ENCODE results near the gene PAQR8.

PAQR8 gene

DNA sequence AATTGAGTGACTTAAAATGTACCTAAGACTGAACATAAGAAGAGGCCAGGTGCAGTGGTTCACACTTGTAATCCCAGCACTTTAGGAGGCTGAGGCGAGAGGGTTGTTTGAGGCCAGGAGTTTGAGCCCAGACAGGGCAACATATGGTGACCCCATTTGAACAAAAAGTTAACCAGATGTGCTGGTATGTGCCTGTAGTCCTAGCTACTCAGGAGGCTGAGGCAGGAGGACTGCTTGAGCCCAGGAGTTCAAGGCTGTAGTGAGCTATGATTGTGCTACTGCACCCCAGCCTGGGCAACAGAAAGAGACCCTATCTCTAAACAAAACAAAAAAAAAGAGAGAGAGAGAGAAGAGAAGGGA lies 10.1 kb upstream of the PAQR8 start:
- DNase-seq, result no peak

DNA sequence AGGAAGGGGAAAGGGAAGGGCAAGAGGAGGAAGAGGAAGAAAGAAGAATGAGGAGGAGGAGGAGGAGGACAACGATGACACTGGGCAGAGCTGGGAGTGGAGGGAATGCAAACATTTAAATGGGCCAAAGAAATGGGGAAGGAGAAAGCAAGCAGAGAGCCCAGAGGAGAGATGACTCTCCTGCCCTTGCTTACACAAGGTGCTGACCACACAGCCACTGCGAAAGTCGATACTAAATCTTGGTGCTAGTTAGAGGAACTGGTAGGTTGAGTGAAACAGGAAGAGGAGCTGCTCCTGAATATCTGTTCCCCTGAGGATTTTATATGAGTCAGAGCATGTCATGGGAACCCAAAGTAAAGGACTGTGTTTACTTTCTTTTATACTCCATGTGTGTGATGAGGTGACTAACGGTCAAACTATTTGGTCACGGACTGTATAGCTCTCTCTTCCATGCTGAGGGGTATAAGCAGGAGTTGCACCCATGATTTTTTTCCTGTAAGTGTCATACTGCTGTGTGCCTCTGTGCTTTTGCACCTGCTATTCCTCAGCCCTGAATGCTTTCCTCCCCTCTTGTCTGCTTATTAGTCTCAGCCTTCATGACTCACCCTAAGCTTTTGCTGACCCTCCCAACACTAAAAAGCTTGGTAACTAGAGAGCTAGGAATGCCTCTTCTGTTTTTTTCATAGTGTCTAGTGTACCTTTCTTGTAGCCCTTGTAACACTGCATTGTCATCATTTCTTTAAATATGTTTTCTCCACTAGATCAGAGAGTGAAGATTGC lies 9.5 kb upstream of the PAQR8 start:
- no peak for DNase-seq

- DNase-seq, result no peak
Measured at GRCh38 chr6:52356017-52356416, 5.9 kb upstream of the PAQR8 start.

- no peak for DNase-seq
Measured at GRCh38 chr6:52359403-52359802, 2.5 kb upstream of the PAQR8 start.

- DNase-seq, result no peak
Measured at GRCh38 chr6:52360028-52360427, 1.9 kb upstream of the PAQR8 start.

DNA sequence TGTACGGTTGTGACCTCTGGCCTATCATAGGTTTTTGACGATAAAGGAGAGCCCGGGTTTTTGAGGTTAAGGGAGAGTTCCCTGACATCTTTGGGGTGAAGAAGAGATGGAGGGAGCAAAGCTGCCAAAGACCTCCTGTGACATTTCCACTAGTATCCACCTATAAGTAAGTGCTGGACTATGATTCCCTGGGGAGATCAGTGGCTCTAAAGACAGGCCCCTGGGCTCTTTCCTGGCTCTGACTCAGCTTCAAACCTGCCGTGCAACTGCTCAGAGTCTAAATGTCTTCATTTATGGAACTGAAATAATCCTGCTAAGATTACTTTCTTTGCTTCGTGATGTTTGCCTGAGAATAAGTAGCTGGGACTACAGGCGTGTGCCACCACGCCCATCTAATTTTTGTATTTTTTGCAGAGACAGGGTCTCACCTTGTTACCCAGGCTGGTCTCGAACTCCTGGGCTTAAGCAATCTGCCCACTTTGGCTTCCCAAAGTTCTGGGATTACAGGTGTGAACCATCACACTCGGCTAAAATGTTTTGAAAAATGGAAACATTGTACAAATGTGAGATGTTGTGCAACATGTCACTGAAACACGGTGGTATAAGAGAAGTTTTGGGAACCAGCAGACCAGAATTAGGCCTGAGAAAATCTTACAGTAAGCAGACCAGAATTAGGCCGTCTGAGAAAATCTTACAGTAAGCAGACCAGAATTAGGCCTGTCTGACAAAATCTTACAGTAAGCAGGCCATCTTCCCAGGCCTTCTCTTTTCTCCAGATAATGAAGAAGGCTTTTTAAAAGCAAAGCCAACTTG lies 1.1 kb upstream of the PAQR8 start:
- no peak for DNase-seq

DNA sequence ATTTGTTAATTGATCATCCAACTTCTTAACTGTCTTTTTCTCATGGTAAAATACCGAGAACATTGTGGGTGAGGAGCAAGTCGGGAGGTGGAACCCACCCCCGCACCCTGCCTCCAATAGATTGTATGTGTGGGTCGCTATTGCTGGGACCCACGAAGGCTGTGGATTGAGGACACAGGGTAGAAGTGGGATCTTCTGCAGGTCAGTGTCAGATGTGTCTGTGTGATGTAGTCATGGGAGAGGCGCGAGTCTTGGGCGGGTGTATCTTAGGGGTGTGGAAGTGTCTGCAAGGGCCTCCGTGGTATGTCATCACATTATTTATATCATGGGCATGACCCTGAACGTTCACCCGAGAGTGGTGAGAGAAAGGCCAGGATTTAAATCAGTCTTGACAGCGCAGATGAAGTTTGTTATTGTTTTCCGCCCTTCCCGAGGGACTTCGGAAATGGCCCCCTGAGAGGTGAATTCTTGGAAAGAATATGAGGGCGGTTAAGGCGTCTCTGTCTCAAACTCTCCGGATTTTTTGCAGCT lies 472 bp upstream of the PAQR8 start:
- no peak for DNase-seq

DNA sequence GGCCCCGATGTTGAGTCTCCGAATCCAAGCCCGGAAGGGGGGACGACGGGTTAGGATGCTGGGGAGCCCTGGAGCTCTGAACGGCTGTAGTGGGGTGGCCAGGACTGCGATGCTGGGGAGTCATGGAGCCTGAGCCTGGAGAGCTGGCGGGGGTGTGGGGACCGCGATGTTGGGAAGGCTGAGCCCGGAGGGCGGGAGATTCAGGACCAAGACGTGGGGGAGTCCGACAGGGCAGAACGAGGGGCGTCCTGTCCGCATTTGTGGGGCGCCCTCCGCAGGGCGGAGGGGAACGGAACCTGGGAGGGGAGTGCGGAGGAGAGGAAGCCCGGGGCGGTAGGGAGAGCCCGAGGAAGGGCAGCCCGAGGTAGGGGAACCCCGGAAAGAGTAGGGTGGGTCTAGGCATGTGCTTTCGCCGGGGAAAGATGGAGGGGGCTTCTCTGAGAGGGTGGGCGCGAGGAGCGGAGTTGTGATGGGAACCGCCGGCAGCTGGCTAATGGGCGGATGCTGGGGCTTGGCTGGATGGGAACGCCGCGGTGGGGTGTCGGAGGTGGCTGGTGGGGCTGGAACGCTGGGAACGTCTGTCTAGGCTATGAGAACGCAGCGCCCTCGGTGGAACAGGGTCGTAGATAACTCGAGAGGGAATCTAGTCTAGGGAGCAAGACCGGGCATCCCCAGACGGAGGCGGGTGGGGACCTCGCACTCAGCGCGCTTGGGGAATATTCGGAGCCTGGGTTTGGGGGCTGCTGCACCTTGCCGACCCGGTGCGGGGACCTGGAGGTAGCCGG lies 684 bp downstream of the PAQR8 start:
- DNase-seq, result peak; percentile 54

GRCh38 chr6:52363228-52363867 lies 1.4 kb downstream of the PAQR8 start:
- DNase-seq, result no peak

DNA sequence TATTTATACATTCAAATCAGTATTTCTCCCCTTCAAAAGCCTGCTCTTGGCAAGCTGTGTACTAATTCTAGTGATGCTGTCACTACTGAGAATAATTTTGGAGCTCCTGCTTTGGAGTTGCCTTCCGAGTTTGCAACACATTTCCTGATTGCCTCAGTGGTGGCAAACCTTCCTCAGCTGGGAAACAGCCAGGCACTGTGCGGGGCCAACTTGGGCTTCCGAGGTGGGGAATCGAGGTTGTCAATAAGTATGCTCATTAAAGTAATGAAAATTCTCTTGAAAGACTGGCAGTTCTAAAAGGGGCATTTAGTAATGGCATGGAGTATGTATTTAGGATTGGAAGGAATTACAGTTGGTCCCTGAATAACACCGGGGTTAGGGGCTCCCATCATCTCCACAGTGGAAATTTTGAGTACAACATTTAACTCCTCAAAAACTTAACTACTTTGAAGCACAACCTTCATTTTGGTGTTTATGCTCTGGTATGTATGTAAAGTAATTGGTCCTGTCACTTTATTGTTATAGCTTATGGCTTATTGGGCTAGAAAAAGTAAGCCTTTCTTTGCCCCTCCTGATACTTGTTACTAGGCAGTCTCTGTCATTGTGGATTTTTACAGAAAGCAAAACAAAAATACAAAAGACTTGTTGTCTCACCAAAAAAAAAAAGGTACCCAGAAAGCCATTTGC lies 2.7 kb downstream of the PAQR8 start:
- DNase-seq, result no peak

DNA sequence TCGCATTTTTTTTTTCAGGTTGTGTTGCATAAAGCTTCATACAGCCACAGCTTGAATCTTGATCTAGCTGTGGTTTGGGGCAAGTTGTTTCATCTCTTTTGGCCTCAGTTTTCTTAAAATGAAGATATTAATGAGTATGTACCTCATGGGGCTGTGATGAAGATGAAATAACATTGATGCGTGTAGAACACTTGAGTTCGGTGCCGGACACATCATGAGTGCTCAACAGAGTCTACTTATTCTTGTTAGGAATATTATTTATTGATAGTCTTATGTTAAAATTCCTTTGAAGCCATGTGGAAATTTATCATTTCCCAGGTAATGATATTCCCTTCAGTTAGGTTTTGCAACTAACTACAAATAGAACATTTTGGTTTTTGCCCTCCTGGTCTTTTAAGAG lies 3.4 kb downstream of the PAQR8 start:
- no peak for DNase-seq

- DNase-seq, result no peak
Measured at GRCh38 chr6:52365866-52366540, 4.1 kb downstream of the PAQR8 start.

DNA sequence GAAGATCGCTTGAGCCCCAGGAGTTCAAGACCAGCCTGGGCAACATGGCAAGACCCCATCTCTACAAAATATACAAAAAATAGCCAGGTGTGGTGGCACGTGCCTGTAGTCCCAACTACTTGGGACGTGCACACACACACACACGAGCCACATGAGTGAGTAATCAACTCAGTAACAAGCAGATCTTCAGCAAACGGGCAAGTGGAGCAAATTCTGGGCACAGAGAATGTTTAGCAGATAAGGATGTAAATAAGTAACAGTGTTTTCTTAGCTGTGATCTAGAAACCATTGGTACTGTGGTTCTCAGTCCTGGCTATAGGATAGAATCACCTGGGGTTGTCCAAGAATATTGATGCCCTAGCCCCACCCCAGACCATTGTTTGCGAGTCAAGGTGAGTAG lies 6.1 kb downstream of the PAQR8 start:
- DNase-seq, result no peak

DNA sequence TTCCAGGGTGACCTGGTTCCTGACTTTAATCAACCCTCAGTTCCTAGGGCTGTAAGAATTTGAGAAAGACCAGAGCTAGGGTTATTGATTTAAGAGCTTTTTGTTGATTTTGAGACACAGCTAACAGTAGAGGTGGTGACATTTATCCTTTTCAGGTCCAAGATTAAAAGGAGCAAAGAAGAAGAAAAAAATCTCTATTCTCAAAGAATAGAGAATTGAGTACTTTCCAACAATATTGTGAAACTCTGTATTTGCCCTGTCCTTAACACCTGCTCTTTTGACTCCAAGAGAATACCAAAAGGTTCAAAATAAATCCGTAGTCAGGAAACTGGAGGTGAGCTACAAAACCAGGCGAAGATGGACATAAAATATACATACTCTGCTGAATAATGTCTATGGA lies 7.3 kb downstream of the PAQR8 start:
- DNase-seq, result no peak

DNA sequence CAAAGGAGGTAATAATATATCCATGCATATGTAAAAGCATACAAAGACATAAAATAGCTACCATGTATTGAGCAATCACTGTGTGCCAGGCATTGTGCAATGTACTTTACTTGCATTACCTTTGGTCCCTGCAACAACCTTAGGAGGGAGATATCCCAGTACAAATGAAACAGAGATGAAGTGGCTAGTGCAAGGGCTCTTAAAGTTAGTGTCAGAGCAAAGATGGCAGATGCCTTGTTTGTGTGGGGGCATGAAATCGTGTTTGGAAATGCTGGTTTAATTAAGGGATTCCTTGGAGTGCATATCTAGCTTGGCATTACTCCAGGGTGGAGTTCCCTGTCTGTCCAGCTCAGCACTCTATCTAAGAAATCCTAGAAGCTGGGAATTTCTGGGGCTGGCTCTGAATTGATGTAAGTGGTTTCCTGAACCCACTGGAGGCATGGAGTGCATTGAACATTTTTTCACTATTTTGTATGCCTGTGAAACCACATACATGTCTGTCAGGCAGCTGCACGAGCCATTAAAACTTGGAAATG lies 9.8 kb downstream of the PAQR8 start:
- no peak for DNase-seq

- no peak for DNase-seq
Measured at GRCh38 chr6:52373151-52373690, 11.3 kb downstream of the PAQR8 start.

DNA sequence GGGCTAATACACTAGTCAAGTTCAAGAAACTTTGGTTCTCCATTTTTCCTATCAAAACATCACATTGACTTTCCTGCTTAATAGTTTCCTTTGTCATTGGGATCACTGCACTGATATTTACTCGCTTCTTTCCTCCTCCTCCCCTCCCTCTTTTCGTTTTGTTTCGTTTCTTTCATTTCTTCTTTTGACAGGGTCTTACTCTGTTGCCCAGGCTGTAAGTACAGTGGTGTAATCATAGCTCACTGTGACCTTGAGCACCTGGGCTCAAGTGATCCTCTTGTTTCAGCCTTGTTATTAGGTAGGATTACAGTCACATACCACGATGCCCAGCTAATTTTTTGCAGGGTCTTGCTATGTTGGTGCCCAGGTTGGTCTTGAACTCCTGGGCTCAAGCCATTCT lies 12.3 kb downstream of the PAQR8 start:
- DNase-seq, result no peak

DNA sequence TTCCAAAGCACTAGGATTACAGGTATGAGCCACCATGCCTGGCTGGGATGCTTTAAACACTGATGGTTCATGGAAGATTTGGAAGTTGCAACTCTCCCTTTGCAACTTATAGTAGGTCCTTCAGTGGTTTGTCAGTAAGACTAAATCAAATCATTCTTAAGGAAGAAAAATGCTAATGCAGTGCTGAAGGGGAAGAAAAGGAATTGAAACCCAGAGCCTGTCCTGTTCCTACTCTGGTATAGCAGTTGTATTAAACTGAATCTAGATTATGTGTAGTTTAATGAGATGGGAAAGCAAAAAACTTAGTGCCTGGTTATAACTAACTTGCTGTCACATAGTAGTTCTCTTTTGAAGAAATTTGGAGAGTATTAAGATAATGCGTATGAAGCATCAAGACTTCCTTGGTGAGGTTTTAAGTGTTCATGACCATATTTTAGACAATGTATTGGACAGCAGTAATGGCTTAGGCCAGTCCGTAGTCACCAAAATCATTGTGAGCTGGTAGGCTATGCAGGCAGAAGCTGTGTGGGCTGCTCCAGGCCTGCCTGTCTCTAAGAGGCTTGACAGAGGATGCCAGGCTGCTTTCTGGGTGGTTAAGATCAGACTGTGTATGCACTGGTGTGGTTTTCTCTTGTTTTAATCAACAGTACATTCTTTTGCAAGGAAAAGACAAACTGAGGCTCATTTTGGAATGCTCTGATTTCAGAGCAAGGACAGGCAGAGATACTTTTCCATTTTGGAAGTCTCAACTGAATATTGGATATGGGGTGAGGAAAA lies 14.0 kb downstream of the PAQR8 start:
- DNase-seq, result no peak

- no peak for DNase-seq
Measured at GRCh38 chr6:52376763-52377162, 14.8 kb downstream of the PAQR8 start.

DNA sequence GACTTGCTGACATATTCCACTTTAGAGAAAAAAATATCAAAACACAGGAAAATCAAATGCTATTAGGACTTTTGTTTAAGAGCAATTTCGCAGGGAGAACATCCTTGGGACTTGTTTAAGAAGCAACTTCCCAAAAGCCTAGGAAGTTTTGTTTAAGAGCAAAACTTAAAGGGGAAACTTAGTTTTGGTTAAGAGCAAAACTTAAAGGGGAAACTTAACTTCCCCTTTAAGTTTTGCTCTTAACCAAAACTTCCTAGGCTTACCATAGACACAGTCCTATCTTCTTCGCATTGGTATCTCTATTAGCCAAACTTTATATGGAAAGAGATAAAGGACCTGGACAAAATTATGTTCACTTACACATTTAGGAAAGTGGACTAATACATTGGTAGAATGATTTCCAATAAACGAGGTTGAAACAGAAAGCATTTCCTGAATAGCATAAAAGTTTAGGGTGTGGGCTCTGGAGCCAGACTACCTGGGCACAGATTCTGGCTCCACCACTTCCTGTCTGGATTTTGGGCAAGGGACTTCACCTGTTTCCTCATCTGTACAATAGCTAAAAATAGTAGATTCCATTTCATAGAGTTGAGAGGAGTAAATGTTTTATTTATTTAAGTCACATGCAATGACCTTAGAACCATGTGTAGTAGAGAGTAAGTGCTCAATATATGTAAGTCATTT lies 15.7 kb downstream of the PAQR8 start:
- DNase-seq, result no peak

Measured in activated CD4-positive, alpha-beta T cell treated with anti-CD3 and anti-CD28 coated beads, Interleukin-10, Interleukin-2, amounts not matched to agents 100 ng/mL and 50 ng/mL, durations not matched to agents 16 hours and 8 hours (primary cell).